T-helper 22 cell (primary cell): ENCODE data around the gene MGP.

ENCODE experiments used
- DNase-seq: peaks from one replicate; pipeline ENCODE4 v3.0.0-alpha.2; 2020; ENCODE audit warnings: low read depth

The MGP gene

DNA sequence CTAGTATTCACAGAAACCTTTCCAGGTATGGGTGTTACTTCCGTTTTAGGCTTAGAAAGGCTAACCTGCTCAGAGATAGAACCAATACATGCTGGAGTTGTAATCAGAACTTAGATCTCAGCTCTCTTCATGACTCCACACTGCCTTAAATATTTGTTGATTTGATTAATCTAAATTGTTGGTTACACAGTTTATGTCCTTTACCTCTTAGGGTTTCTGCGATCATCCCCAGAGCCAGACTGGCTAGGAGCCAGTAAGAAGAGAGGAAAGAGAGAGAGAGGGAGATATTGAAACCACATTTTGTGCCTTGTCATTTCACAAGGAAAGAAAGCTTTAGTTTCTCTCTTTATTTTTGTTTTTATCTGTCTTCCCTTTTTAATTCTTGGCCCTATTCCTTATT is 16.8 kb upstream of the MGP start:
- DNase-seq, result no peak

DNA sequence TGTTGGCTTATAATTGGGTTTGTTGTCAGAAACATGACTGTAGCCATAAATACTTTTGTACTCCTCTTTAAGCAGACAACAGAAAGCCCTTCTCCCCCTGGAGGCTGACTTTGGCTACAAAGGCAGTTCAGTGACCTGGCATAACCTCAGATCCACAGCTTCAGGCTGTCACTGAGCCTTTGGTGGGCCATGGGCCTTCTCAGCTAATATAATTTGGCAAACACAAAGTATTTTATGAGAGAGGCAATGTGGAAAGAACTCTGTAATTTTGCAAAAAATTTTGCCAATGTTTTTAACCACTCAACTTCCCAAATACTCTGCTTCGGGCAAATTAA is 15.5 kb upstream of the MGP start:
- DNase-seq, result no peak

DNA sequence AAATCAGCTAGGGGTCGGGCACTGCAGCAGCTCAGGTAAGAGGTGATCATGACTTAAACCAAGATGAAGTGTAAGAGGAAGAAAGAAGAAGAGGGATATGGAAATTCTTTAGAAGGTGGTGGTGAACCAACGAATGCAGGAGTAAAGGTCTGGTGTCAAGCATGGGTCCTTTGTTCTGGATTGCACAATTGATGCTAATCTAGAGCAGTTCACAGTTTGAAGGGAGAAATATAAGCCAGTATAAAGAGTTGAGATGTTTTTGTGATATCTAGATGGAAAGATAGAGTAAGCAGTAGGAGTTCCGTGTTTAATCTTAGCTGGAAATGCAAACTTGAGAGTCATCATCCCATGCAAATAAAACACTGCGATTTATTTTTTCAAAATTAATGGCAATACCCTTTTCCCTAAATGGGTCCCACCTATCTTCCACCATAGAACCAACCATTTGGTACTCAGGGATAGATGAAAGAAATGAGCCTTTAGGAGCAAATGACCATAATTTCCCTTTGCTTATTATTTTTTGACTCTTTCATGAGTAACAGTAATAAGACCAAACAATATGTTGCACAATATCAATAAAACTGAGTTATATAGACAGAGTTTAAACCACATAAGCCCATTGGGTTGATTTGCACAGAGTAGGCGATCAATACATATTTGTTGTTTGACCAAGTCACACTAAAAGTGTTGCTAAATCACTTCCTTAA is 15.0 kb upstream of the MGP start:
- no peak for DNase-seq

DNA sequence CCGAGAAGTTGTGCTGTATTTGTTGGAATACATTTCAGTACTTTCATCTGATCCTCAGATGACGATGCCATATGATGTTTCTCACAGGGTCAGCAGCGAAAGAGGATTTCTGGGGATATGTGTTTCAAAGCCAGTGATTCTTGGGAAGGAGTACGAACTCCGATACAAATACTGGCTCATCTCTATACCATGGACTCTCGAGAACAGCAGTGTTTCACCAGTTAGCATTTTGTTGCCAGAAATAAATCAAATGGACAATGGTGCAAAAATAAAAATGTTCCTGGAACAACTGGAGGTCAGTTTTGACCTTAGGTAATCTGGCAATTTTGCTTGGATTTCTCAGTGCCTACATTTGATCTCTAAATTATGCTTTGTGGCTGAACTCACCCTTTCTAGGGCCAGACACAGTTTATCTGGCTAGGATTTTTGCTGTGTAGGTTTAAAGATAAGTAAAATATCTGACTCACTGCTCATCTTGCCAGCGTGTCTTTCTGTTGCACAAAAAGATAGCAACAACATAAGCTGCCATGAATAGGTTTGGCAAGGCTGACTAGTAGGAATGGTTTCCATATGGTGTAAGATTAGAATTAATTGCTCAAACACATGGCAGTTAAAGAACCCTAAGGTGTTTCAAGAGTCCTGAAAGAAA is 11.0 kb upstream of the MGP start:
- DNase-seq, result no peak

DNA sequence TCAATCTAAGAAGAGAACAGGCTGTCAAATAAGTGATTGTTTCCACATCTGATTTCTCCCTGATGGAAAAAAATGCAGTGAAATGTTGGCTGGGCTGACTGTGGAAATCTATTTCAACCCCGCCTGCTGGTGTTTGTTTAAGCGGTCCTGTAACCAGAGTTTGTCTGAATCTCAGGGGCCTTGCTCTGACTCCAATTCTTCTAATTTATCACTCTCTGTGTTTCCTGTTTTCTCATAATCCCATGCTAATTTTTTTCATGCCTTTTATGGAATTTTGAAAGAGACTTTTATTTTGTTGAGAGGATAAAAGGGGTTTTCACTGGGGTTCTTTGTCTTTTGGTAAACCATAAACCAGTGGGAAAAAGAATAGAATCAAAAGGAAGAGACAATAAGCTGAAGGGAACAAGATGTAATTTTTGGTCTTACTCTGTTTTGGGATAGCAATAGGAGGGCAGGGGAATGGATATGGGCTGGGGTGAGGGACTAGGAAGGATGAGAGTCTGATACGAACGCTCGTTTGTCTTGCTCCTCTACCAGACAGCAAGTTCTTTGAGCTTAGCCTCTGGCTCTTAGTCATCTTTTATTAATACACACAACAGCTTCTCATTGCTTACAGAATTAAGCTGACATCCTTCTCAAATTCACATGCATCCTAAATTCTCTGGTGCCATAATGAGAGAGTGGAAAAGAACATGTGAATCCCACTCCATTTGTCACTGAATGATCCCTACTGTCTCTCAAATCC is 8.0 kb upstream of the MGP start:
- no peak for DNase-seq

DNA sequence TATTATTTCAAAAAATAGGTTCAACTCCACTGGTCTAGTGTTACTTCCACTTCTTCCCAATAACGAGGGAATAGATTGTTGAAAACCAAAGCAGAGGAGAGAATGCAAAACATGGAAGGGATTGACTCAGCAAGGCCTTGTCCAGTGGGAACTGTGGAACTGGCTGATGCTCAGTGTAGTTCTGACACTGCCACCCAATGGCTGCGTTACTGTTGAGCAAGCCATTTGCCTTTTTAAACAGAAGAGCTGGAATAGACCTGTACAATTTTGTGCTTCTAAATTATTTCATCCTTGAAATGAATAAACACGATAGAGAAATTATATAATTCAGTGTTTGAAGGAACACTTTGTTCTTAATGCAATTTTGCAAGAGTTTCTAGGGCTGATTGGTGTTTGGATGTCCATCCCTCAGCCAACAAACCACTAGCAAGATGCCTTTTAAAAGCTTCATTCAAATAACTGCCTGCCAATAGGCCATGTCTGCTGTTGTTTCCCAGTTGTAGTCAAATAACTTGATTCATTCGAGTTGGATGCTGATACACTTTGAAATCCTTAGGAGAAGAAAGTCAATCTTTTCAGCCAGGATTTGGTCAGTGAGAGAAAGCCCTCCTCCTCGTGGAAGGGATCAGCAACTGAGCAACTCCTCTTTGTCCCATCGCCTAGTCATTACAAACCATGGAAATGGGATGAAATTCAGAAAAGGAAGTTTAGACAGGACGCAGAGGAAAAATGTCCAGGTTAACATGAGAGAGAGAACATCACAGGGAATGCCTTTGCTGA is 7.3 kb upstream of the MGP start:
- no peak for DNase-seq

DNA sequence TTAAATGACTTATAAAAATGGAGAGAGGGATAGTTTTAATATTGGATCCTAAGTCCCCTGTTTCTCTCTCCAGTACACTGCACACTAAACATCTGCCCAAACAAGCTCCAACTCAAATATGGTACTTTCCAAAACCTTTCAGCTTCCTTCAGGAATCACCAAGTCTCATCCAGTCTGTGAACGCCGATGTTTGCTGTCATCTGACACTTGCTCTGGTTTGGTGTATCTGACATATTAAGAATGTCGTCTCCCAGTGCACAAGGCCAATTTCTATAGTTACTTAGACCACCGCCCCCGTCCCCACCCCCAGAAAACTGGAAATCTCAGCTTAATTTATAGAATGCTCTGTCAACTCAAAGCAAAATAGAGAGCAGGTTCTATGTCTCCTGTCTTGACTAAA is 5.0 kb upstream of the MGP start:
- no peak for DNase-seq

DNA sequence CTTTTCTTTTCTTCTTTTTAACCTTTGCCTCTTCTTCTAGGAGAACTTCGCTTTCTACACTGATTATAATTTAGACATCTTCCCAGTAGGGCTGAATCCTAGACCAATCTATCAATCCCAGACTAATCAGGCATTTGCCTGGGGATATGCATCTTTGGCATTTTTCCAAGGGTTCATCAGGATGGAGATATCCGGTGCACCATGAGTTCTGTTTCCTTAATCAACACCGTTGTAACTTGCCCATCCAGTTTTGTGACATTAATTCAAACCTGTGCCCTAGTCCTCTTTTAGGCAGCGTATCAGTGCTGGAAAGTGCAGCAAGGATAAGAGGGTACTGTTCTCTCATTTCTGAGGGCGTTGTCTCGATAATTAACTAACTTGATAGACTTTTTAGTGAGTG is 617 bp upstream of the MGP start:
- no peak for DNase-seq

DNA sequence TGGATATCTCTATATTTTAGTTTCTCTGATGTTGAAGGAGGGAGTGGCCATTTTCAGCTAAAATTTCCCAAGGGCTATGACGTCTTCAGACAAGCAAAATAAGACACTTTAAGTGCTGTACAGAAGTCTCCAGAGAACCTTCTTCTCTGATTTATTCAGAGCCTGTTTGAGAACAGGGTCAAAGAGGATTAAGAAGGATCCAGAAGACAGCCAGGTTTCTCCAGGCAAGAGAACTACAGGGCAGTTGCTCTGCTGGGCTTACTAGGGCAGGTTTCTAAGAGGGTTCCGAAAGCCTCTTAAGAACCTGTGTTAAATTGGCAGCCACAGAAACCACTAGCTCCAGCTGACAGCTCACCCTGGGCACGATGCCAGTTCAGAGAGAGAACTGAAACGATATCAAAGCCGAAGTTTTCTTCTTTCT is 1.2 kb downstream of the MGP start:
- DNase-seq, result peak; percentile 62

DNA sequence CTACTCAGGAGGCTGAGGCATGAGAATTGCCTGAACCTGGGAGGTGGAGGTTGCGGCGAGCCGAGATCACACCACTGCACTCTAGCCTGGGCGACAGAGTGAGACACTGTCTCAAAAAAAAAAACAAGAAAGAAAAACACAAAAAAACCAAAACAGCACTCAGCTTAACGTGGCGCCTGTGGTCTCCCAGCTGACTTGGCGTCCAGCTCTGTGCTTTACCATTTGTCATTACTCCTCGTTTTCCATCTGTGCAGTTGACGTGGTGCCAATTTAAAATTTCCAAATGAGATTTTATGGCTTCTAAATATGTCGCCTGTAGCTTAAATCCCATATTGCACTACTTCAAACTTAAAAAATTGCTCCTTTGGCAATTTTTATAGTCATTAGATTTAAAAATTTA is 2.0 kb downstream of the MGP start:
- DNase-seq, result no peak

DNA sequence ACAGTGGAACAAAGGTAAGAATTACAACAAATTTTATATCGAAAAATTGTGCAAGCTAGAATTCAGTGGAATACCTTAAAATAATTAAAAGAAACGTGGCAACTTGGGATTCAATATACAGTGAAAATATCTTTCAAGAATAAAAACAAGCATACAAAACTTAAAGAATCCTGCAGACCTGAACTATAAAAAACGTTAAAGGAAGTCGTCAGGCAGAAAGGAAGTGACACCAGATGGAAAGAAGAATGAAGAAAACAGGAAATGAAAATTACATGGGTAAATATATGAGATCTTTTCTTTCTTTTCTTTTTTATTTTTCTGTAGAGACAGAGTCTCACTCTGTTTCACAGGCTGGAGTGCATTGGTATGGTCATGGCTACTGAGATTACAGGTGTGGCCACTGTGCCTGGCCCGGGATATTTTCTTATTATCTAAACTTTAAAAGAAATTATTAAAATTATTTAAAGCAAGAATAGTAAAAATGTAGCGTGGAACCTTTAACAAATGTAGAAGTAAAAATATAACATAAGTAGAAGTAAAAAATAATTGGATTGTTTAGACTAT is 4.7 kb downstream of the MGP start:
- DNase-seq, result no peak

DNA sequence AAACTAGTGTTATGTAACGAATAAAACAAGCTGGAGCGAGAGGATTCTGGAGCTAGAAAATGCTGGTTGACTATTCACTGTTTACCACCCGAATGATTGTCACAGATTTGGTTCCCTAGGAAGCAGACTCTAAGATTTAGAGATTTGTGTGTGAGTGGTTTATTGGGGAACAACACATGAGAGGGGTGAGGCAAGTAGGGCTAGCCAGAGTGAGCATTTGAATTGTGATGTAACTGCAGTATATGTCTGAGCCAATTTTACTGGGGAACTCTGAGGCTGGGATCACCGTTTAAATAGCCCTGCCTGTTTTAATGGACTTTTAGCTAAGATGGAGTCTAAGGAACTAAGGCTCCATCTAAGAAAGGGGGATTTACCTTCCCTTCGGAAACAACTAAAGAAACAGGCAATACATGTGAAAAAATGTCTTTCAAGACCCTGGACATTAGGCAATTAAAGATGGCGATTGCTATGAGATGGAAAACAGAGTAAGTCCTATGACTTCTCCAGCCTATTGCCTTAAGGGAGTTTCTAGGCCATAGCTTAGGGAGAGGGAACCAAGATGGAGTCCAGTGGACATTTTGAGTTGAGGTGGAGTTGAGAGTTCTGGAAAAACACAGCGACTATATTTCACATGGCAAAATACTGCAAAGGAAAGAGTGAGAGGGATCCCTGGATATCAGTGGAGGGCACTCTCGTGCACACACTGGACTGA is 6.3 kb downstream of the MGP start:
- DNase-seq, result no peak

DNA sequence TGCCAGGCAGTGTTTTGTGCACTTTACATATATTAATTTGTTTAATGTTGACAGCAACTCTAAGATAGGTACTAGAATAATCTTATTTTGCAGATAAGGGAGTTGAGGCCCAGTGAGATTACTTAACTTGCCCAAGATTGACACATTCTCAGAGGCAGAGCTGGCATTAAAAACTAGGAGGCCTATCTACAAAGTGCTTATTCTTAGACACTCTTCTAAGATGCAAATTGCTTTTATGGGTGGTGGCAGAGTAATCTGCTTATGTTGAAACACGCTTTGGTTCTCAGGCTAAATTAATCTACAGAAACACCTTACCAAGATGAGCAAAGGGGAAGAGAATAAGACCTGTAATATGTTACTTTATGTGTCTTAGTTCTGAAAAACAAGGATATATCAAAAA is 7.2 kb downstream of the MGP start:
- DNase-seq, result no peak

DNA sequence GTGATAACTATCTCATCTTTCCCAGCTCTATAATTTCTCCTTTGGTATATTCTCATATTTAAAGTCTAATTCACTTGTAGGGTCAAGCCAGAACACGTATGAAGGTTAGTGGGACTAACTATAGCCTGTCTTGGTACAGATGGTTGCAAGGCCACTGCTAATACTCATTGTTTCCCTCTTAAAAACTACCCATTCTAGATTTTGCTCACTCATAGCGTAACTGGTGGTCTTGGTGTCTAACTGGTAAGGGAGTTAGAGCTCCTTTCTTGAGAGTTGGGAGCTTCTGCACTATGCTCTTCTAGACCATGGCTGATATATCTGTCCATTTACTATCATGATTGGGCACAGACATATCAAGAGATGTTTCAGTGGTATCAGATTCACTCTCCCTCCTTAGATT is 8.8 kb downstream of the MGP start:
- no peak for DNase-seq

DNA sequence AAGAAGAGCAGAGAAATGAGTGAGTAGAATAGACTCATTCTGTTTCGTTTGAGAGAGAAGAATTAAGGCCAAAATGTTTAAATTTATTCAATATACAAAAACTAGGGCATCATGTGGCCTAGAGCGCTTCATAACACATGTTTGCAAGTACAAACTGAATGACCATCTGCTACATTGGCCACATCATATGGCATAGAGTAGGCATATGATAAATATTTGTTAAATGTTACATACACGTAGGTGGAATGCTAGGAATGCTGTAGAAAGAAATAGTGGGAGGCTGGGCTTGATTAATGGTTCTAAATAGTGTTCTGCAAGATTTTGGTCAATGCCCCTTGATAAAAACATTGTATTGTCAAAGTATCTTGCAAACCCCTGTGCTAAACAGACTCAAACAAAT is 10.8 kb downstream of the MGP start:
- no peak for DNase-seq

DNA sequence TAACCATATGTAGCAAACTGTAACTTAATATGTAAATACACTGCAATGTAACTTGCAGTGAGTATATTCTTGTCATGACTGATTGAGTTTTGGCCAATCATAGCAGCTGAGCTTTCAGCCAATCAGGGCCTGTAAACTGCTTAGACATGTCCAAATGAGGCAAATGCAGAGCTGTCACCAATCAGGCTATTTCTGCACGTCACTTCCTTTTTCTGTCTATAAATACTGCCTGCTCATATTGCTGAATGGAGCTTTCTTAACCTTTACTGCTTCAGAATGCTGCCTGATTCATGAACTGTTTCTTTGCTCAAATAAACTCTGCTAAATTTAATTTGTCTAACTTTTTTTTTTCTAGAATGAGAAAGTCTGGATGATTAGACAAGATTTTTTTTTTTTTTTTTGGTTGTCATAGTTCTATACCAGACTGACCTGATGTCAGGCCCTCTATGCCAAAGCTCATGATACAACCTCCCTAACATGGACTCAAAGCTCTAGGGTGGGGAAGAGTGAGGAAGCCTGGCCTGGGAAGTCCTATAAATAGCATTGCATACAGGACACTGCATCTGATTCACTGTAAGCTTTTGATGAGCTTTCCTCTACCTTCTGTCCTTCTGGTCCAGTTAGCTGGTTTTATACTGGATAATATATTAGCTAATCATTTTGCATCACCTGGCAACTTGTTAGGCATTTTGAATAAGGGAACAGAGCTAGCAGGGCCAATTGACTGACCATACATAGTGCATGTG is 12.0 kb downstream of the MGP start:
- no peak for DNase-seq

DNA sequence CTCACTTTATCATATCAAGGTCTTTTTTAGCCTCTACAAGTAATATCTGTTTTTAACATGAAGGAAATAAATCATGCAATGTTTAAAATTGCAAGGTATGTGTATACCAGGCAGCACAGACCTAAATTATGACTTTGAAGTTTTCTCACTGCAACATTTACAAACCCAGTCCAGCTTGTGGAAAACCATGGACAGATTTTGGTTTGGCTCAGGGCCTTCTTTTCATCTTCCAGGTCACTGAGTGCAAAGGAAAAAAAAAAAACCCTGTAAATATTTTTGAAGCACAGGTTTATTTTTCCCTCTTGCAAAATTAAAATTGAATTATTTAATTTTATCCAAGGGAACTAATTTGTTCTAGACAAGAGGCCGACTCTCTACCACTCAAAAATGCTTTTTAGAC is 13.8 kb downstream of the MGP start:
- DNase-seq, result no peak

DNA sequence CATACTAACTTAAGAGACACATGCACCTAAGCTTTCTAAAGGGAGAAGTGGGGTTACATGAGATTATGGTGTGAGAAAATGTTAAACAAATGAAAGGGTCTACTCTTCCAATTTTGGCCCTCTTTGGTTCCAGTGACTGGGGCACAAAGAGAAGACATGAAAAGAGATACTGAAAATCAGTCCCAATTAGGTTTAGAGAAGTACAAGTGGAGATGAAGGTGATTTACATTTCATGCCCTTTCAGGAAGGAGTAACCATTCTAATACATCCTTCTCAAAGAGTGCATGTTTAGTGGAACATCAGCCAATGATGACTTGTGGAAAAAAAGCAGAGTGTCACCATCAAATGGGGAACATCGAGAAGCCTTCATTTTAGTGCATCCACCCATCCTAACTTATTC is 14.4 kb downstream of the MGP start:
- no peak for DNase-seq

DNA sequence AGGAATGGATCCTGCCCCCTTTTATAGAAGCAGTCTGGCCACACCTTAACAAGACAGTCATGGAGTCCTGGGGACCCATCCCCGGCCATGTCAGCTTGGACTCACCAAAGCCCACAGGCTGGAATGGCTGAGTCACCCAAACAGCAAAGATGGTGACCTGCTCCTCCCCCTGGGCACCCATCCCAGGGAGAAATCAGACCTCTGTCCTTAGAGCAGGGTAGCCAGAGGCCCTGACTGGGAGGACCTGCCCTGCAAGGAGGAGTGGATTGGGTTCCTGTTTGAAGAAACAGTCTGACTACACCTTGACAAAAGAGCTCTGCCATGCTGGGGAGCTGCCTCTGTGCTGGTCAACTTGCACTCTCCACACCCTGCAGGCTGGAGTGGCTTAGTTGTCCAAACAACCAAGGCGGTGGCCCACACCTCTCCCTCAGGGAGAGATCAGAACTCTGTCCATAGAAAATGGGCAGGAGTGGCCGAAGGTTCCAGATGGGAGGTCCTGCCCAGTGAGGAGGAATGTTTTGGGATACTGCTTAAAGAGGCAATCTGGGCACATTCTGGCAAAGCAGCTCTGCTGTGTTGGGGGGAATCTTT is 16.6 kb downstream of the MGP start:
- no peak for DNase-seq

DNA sequence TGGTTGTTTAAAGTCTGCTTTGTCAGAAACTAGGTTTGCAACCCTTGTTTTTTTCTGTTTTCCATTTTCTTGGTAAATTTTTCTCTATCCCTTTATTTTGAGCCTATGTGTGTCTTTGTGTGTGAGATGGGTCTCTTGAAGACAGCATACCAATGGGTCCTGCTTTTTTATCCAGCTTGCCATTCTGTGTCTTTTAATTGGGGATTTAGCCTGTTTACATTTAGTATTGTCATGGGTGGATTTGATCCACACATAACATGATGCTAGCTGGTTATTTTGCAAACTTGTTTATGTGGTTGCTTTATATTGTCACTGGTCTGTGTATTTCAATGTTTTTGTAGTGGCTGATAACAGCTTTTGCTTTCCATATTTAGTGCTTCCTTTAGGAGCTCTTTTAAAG is 25.2 kb downstream of the MGP start:
- no peak for DNase-seq

DNA sequence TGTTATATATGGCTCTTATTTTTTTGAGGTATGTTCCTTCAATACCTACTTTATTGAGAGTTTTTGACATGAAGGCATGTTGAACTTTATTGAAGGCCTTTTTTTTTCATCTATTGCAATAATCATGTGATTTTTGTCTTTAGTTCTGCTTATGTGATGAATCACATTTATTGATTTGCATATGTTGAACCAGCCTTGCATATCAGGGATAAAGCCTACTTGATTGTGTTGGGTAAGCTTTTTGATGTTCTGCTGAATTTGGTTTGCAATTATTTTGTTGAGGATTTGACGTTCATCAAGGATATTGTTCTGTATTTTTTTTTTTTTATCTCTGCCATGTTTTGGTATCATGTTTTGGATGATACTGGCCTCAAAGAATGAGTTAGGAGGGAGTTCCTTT is 27.1 kb downstream of the MGP start:
- no peak for DNase-seq
